Peyer's patch (tissue), 4 donors: Measurements from ENCODE around the gene FBL.
"Not testable (repeated sequence)": the region's sequence is repeated elsewhere in the genome, so short reads cannot be mapped to it uniquely, and the experiment has no call there.

Experiments used
- CTCF ChIP-seq, 6 experiments: fragments of 450-650 bp in 4 of 6; fragments of 200-600 bp in 2 of 6; sonication (generic) in 1 of 6; IDR thresholded peaks; one replicate each; pipeline ENCODE4 v1.5.1; 2017 to 2019; ENCODE audit warnings: antibody characterized with exemption in 6 of 6, mild to moderate bottlenecking in 3 of 6, moderate library complexity in 1 of 6
- POLR2A ChIP-seq, 2 donors: fragments of 450-650 bp; IDR thresholded peaks; one replicate each; pipeline ENCODE4 v1.5.1; 2017; ENCODE audit warnings: antibody characterized with exemption in 2 of 2, mild to moderate bottlenecking in 2 of 2, moderate library complexity in 2 of 2

- not testable (repeated sequence) for TF ChIP-seq POLR2A, CTCF (IDR thresholded peaks at IDR 0.05)
Observed at GRCh38 chr19:39895096-39895495, 48.9 kb upstream of the FBL start.
